GM21576 (cell line): ENCODE data around the gene PPP2R1A.
"Not testable (repeated sequence)": the region's sequence is repeated elsewhere in the genome, so short reads cannot be mapped to it uniquely, and the experiment has no call there.

Experiments used
- ATAC-seq: cut with Tn5 transposase; IDR thresholded peaks from one replicate; pipeline ENCODE4 v1.9.1; 2021; ENCODE audit warnings: mild to moderate bottlenecking, moderate library complexity; ENCODE audit not compliant: unreplicated experiment

The PPP2R1A gene

GRCh38 chr19:52237197-52237596 is 47.3 kb downstream of the PPP2R1A start:
- ATAC-seq: no peak

- ATAC-seq: no peak
These were observed 48.0 kb downstream of the PPP2R1A start for GRCh38 chr19:52237771-52238400.

DNA sequence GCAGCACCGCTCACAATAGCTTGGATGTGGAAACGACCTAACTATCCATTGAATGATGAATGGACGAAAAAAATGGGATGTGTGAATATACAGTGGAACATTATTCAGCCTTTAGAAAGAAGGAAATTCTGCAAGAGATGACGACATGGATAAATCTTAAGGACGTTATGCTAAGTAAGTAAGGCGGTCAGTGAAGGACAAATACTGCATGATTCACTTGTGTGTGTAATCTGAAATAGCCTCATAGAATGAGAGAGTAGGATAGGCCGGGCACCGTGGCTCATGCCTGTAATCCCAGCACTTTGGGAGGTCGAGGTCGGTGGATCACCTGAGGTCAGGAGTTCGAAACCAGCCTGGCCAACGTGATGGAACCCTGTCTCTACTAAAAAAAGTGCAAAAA is 54.2 kb downstream of the PPP2R1A start:
- no peak for ATAC-seq

DNA sequence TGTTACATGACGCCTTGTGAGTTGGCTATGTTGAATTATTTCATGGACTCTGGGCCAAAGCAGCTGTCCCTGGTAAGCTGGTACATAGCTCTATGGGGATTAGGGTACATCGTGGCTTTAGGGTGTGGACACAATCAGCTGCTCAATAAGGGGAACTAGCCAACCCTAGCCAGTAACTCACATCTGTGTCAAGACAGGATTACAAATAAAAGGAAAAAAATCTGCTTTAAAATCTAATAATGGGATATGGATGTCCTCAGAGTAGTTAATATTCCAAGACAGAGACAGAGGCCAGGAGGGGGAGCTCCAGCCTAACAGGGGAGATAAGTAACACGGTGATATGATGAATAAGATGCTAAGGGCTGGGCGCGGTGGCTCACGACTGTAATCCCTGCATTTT is 58.4 kb downstream of the PPP2R1A start:
- no peak for ATAC-seq

DNA sequence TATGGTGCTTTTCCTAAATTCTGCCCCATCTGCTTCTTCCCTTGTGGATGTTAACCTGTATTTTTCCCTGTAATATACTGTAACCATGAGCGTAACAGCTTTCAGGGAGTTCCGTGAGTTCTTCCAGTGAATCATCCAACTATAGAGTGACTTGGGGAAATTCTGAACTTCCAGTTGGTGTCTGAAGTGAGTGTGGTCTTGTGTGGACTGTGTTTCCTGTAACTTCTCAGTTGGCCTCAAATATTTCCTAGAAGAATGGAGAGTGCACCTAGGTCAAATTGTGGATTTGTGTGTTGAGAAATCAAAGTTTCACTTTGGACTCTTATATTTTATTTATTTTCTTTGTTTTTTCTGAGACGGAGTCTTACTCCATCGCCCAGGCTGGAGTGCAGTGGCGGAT is 68.6 kb downstream of the PPP2R1A start:
- ATAC-seq: no peak

GRCh38 chr19:52265556-52265955 is 75.7 kb downstream of the PPP2R1A start:
- ATAC-seq: not testable (repeated sequence)

GRCh38 chr19:52269338-52270261 is 79.7 kb downstream of the PPP2R1A start, which contains the start of gene ZNF766:
ZNF766 (plus strand) TSS chr19:52269587; CDS start chr19:52269614, 27 bp downstream.
- peak; percentile 94 for ATAC-seq

- ATAC-seq: peak; percentile 7
These were observed 80.5 kb downstream of the PPP2R1A start for GRCh38 chr19:52270266-52270885.

- no peak for ATAC-seq
These were observed 83.4 kb downstream of the PPP2R1A start for GRCh38 chr19:52273301-52273700.

DNA sequence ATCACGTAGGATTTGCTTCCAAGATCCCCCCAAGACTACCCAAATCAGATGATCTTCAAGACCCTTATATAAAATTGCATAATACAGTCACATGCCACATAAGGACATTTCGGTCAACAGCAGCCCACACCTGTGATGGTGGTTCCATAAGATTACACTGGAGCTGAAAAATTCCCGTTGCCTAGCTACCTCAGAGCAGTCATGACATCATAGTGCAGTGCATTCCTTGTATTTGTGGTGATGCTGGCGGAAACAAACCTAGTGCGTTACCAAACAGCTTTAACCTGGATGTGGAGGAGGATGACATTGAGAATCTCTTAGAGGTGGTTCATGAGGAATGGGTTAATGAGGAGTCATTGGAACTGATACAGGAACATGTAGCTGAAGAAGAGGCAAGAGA is 84.3 kb downstream of the PPP2R1A start:
- no peak for ATAC-seq

DNA sequence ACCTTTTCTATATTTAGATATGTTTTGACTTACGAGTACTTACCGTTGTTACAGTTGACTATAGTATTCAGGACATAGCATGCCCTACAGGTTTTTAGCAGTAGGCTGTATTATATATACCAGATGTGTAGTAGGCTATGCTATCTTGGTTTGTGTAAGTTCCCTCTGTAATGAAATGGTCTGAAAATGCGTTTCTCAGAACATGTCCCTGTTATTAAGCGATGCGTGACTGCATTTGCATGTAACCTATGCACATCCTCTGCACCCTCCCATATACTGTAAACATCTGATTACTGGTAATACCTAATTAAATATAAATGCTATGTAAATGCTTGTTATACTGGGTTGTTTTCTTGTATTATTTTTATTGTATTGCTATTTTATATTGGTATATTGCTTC is 86.1 kb downstream of the PPP2R1A start:
- no peak for ATAC-seq

GRCh38 chr19:52277471-52277870 is 87.6 kb downstream of the PPP2R1A start:
- no peak for ATAC-seq
